HEK293T (cell line): ENCODE measurements around the gene GPX4.

Source experiments
- CTCF ChIA-PET: fragments of 350-600 bp; formaldehyde crosslinking; extraction: SDS; loops from one replicate; lab custom pipeline; 2021; ENCODE audit warnings: antibody characterized with exemption, inconsistent platforms; lab: Yijun Ruan, JAX
- POLR2A ChIA-PET: fragments of 350-600 bp; formaldehyde crosslinking; extraction: SDS; loops from one replicate; lab custom pipeline; 2020; ENCODE audit warnings: antibody characterized with exemption, inconsistent platforms; lab: Yijun Ruan, JAX
- DNase-seq: peaks from one replicate; pipeline ENCODE4 v3.0.0; 2012; ENCODE audit warnings: mixed read lengths; ENCODE audit errors: extremely low spot score
- ARNT ChIP-seq: fragments of 450-650 bp; IDR thresholded peaks from 2 replicates; pipeline ENCODE4 v1.6.1; 2017; ENCODE audit warnings: mild to moderate bottlenecking
- BHLHE40 ChIP-seq: fragments of 450-650 bp; IDR thresholded peaks from 2 replicates; pipeline ENCODE4 v1.6.1; 2016; ENCODE audit warnings: mild to moderate bottlenecking, moderate library complexity, borderline replicate concordance
- CTBP1 ChIP-seq: fragments of 450-650 bp; IDR thresholded peaks from 2 replicates; pipeline ENCODE4 v1.6.1; 2016; ENCODE audit warnings: borderline replicate concordance
- ELF4 ChIP-seq: fragments of 450-650 bp; IDR thresholded peaks from 2 replicates; pipeline ENCODE4 v1.6.1; 2017; ENCODE audit warnings: antibody characterized with exemption
- FOXA1 ChIP-seq: fragments of 450-650 bp; IDR thresholded peaks from 2 replicates; pipeline ENCODE4 v1.6.1; 2016; ENCODE audit warnings: mild to moderate bottlenecking
- FOXK2 ChIP-seq: fragments of 450-650 bp; IDR thresholded peaks from 2 replicates; pipeline ENCODE4 v1.6.1; 2016; ENCODE audit warnings: mild to moderate bottlenecking
- FOXM1 ChIP-seq: fragments of 450-650 bp; IDR thresholded peaks from 2 replicates; pipeline ENCODE4 v1.6.1; 2017; ENCODE audit warnings: mild to moderate bottlenecking, borderline replicate concordance
- HDGF ChIP-seq: fragments of 450-650 bp; IDR thresholded peaks from 2 replicates; pipeline ENCODE4 v1.6.1; 2017; ENCODE audit warnings: antibody characterized with exemption, borderline replicate concordance
- L3MBTL2 ChIP-seq: fragments of 450-650 bp; conservative IDR thresholded peaks from 2 replicates; pipeline ENCODE4 v1.6.1; 2016; ENCODE audit warnings: mild to moderate bottlenecking
- LEF1 ChIP-seq: fragments of 450-650 bp; IDR thresholded peaks from 2 replicates; pipeline ENCODE4 v1.6.1; 2017; ENCODE audit warnings: mild to moderate bottlenecking, borderline replicate concordance
- NFRKB ChIP-seq: fragments of 450-650 bp; IDR thresholded peaks from 2 replicates; pipeline ENCODE4 v1.6.1; 2016; ENCODE audit warnings: mild to moderate bottlenecking, moderate library complexity
- SP1 ChIP-seq: fragments of 450-650 bp; IDR thresholded peaks from 2 replicates; pipeline ENCODE4 v1.6.1; 2017
- SUZ12 ChIP-seq: fragments of 450-650 bp; IDR thresholded peaks from 2 replicates; pipeline ENCODE4 v1.6.1; 2016; ENCODE audit warnings: mild to moderate bottlenecking
- TARDBP ChIP-seq: fragments of 450-650 bp; IDR thresholded peaks from 2 replicates; pipeline ENCODE4 v1.6.1; 2016
- ZNF384 ChIP-seq: fragments of 450-650 bp; IDR thresholded peaks from 2 replicates; pipeline ENCODE4 v1.6.1; 2016
- TF ChIP-seq, protein P1 (sequence below): fragments of 450-650 bp; IDR thresholded peaks from 2 replicates; pipeline ENCODE4 v1.6.1; 2016

The GPX4 gene

DNA sequence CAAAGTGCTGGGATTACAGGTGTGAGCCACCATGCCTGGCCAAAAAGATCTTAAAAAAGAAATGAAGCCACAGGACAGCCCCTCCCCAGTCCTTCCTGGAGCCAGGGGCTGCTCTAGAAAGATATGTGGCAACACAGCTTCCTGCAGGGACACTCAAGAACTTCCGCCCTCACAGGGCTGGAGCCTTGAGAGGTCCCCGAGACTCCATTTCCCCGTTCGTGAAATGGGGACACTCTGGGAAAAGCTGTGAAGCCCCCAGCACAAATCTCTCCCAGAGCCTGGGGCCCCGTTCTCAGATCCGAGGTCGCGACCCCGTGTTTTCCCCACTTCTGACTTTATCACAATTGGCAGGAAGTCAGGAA is 2.5 kb upstream of the GPX4 start:
- TF ChIP-seq SUZ12 (no peak), CTBP1 (no peak), TARDBP (no peak), L3MBTL2 (no peak), FOXK2 (no peak), HDGF (no peak), FOXM1 (no peak), FOXA1 (no peak), BHLHE40 (no peak), SP1 (no peak), LEF1 (no peak), ELF4 (no peak)
- TF ChIP-seq, protein P1, sequence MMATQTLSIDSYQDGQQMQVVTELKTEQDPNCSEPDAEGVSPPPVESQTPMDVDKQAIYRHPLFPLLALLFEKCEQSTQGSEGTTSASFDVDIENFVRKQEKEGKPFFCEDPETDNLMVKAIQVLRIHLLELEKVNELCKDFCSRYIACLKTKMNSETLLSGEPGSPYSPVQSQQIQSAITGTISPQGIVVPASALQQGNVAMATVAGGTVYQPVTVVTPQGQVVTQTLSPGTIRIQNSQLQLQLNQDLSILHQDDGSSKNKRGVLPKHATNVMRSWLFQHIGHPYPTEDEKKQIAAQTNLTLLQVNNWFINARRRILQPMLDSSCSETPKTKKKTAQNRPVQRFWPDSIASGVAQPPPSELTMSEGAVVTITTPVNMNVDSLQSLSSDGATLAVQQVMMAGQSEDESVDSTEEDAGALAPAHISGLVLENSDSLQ = no peak
- DNase-seq = no peak
- ChIA-PET CTCF (no interaction called here), POLR2A (interaction anchor here (2.0 kb wide), 1 partner anchor 168 kb away, joined by 9 read pairs; the partner anchor contains the start of gene CIRBP)

DNA sequence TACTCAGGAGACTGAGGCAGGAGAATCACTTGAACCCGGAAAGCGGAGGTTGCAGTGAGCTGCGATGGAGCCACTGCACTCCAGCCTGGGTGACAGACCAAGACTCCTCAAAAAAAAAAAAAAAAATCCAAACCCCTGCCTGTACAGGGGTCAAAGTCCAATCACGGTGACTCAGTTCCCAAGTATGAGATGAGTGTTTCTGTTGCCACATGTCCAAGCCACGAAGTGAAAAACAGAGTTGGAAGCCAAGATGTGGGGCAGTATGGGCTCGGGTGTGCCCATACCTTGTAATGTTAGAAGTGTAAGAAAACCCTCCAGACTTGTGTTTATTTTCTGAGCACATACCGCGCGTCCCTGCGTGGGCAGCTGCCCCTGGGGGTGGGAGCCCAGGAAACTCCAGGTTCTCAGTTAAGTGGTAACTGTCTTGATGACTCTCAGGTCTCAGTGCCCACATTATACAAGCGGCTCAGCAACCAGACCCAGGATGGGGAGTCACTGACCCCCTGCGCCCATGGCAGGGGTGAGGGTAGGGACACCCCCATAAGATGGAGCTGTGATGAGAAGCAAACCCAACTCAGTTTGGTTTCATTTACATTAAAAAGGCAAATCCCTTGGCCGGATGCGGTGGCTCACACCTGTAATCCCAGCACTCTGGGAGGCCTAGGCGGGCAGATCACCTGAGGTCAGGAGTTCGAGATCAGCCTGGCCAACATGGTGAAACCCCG is 1.2 kb upstream of the GPX4 start:
- no peak for DNase-seq
- POLR2A ChIA-PET = interaction anchor here (2.0 kb wide), 1 partner anchor 166 kb away, joined by 9 read pairs; the partner anchor contains the start of gene CIRBP
- CTCF ChIA-PET = interaction anchor here (0.7 to 1.6 kb wide), 2 partner anchors 11 to 103 kb away, joined by 4 to 5 read pairs; no protein-coding TSS in a partner anchor
- TF ChIP-seq ZNF384 (peak; percentile 74), L3MBTL2 (no peak)

DNA sequence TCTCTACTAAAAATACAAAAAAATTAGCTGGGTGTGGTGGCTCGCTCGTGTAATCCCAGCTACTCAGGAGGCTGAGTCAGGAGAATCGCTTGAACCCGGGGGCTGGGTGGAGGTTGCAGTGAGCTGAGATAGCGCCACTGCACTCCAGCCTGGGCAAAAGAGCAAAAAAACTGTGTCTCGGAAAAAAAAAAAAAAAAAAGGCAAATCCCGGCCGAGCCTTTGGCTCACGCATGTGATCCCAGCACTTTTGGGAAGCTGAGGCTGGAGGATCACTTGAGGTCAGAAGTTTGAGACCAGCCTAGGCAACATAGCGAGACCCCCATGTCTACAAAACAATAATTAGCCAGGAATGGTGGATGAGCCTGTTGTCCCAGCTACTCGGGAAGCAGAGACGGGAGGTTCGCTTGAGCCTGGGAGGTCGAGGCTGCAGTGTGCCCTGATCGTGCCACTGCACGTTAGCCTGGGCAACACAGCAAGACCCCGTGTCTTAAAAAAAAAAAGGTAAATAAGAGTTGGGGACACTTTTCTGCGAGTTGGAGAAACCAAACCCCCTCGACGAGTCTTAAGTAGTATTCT is 574 bp upstream of the GPX4 start:
- POLR2A ChIA-PET = interaction anchor here (1.0 to 1.6 kb wide), 3 partner anchors 20 to 114 kb away, joined by 3 to 9 read pairs (median 3); no protein-coding TSS in a partner anchor
- CTCF ChIA-PET = interaction anchor here (0.7 to 1.6 kb wide), 2 partner anchors 10 to 104 kb away, joined by 4 to 5 read pairs; no protein-coding TSS in a partner anchor
- TF ChIP-seq ZNF384 (no peak), FOXK2 (no peak), ELF4 (no peak), L3MBTL2 (no peak), ARNT (no peak)
- TF ChIP-seq, protein P1 = no peak
- DNase-seq = no peak

DNA sequence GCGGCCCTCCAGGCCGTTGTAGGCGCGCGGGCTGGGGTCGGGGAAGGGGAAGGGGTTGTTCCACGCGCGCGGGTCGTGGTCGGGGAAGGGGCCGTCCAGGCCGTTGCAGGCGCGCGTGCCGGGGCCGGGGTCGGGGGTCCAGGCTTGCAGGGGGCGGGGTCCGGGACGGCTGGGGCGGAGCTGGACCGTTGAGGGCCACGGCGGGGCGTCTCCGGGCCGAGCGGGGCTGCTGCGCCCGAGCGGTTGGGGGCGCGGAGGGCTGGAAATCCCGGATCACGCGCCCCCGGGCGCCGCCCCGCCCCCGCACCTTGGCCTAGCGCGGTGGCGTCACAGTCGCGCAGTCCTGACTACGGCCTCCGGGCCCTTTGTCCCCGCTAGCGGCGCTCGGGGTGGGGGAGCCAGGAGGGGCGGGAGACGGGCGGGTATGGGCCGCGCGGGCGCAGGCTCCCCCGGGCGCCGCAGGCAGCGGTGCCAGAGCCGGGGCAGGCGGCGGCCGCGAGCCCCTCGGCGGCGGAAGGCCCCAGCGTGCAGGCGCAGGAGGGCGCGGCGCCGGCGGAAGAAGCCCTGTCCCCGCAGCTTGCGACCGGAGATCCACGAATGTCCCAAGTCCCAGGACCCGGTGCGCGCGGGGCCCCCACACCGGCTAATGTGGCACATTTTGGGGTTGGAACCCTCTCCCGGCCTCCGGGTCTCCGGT is 665 bp downstream of the GPX4 start:
- CTCF ChIA-PET = interaction anchor here (0.6 to 1.6 kb wide), 2 partner anchors 9 to 40 kb away, joined by 3 to 4 read pairs; no protein-coding TSS in a partner anchor

DNA sequence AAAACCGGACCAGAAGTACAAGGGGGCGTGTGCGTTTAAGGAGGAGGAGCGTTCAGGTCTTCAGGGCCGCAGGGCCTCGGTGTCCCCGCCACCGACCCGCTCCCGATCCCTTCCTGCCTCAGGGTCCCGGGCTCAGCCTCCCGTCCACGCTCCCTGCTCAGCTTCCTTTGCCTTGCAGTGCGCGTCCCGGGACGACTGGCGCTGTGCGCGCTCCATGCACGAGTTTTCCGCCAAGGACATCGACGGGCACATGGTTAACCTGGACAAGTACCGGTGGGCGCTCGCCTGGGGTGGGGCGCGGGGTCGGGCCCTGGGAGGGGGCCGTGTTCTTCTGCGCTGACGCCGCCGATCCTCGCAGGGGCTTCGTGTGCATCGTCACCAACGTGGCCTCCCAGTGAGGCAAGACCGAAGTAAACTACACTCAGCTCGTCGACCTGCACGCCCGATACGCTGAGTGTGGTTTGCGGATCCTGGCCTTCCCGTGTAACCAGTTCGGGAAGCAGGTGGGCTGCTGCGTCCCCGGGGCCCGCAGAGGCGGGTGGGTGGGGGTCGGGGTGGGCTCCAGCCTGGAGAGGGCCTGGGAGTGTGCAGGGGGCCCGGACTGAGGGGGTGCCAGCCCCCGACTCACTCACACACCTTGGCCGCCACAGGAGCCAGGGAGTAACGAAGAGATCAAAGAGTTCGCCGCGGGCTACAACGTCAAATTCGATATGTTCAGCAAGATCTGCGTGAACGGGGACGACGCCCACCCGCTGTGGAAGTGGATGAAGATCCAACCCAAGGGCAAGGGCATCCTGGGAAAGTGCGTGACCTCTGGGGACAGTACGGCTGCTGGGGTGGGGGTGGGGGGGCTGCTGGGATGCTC is 1.4 kb downstream of the GPX4 start:
- no peak for TF ChIP-seq ELF4
- peak; percentile 79; the same call in 1 of the 2 replicates for TF ChIP-seq L3MBTL2
- ChIA-PET CTCF (no interaction called here), POLR2A (interaction anchor here (1.1 kb wide), 2 partner anchors 98 to 164 kb away, joined by 3 to 5 read pairs; no protein-coding TSS in a partner anchor)
- peak; percentile 34 for DNase-seq

More for the DNA sequence above, 665 bp downstream of the GPX4 start:
- DNase-seq = peak; percentile 65
- POLR2A ChIA-PET = interaction anchor here (0.6 to 1.6 kb wide), 8 partner anchors 9 to 164 kb away, joined by 3 to 9 read pairs (median 3); no protein-coding TSS in a partner anchor
- TF ChIP-seq NFRKB (no peak), SP1 (no peak), BHLHE40 (no peak), FOXA1 (no peak), CTBP1 (no peak), FOXM1 (no peak), ELF4 (no peak), HDGF (no peak), ZNF384 (no peak), ARNT (no peak), L3MBTL2 (no peak), LEF1 (no peak), FOXK2 (no peak), TARDBP (no peak), SUZ12 (no peak)
- TF ChIP-seq, protein P1 = no peak
